SH-SY5Y (cell line): Measurements from ENCODE around the gene KAT6B.

Experiments
- GATA2 ChIP-seq: IDR thresholded peaks from 2 replicates; pipeline ENCODE4 v1.6.1; 2011; ENCODE audit warnings: mild to moderate bottlenecking, low read depth, low read length
- GATA3 ChIP-seq: IDR thresholded peaks from 2 replicates; pipeline ENCODE4 v1.6.1; 2011; ENCODE audit warnings: low read depth, mild to moderate bottlenecking, low read length, moderate library complexity

DNA sequence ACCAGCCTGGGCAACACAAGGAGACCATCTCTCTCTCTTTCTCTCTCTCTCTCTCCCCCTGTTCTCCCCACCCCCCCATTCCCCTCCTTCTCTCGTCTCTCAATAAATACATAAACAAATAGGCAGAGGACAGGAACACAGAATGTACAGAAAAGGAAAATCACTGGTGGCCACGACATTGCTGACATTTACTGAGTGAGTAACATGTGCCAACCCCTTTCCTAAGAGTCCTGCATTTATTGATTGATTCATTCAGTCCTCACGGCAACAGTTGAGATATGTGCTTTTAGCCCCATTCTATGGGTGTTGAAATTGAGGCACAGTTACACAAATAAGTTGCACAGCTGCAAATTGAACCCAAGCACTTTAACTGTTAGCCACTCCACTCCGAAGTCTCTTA, 170.8 kb downstream of the KAT6B start:
- TF ChIP-seq GATA3 (no peak), GATA2 (no peak)
